ENCODE results near the gene SPTBN5.

Gene SPTBN5

GRCh38 chr15:41900526-41901380 is 6.9 kb upstream of the SPTBN5 start:
- H3K36me3 ChIP-seq (ENCODE audit: control insufficient read depth, insufficient read depth, low read length) = peaks cover 23% of the 10 kb centered on the region
- H3K27ac ChIP-seq (ENCODE audit: low read depth, low read length) = no peak overlapping the region

GRCh38 chr15:41899854-41900442 is 6.1 kb upstream of the SPTBN5 start:
- H3K27ac ChIP-seq (ENCODE audit: low read depth, low read length) = no peak overlapping the region
- H3K36me3 ChIP-seq (ENCODE audit: control insufficient read depth, insufficient read depth, low read length) = peaks cover 23% of the 10 kb centered on the region
- no peaks in the 10 kb centered on the region for H3K9me3 ChIP-seq (ENCODE audit: control insufficient read depth, insufficient read depth, low read length)
- no peak overlapping the region for H3K4me3 ChIP-seq (ENCODE audit: low read depth, low read length)
- no peak overlapping the region for H3K9ac ChIP-seq (ENCODE audit: low read depth, low read length)
- H3K27me3 ChIP-seq (ENCODE audit: control insufficient read depth, insufficient read depth, low read length) = no peaks in the 10 kb centered on the region
- no peaks in the 10 kb centered on the region; the same call in 1 of the 2 replicates for H3K4me1 ChIP-seq (ENCODE audit: control insufficient read depth, insufficient read depth, low read length)

More at GRCh38 chr15:41900526-41901380, 6.9 kb upstream of the SPTBN5 start:
- Histone ChIP-seq H3K9me3 (ENCODE audit: control insufficient read depth, insufficient read depth, low read length) (no peaks in the 10 kb centered on the region), H3K27me3 (ENCODE audit: control insufficient read depth, insufficient read depth, low read length) (no peaks in the 10 kb centered on the region), H3K4me1 (ENCODE audit: control insufficient read depth, insufficient read depth, low read length) (no peaks in the 10 kb centered on the region; the same call in 1 of the 2 replicates), H3K4me3 (ENCODE audit: low read depth, low read length) (no peak overlapping the region), H3K9ac (ENCODE audit: low read depth, low read length) (no peak overlapping the region)

GRCh38 chr15:41897363-41897799 is 3.5 kb upstream of the SPTBN5 start:
- H3K4me1 ChIP-seq (ENCODE audit: control insufficient read depth, insufficient read depth, low read length) = no peaks in the 10 kb centered on the region
- no peak overlapping the region for H3K4me3 ChIP-seq (ENCODE audit: low read depth, low read length)
- H3K36me3 ChIP-seq (ENCODE audit: control insufficient read depth, insufficient read depth, low read length) = peaks cover 20% of the 10 kb centered on the region
- H3K27me3 ChIP-seq (ENCODE audit: control insufficient read depth, insufficient read depth, low read length) = no peaks in the 10 kb centered on the region
- H3K9me3 ChIP-seq (ENCODE audit: control insufficient read depth, insufficient read depth, low read length) = no peaks in the 10 kb centered on the region
- H3K27ac ChIP-seq (ENCODE audit: low read depth, low read length) = no peak overlapping the region
- no peak overlapping the region for H3K9ac ChIP-seq (ENCODE audit: low read depth, low read length)

GRCh38 chr15:41896566-41896965 is 2.7 kb upstream of the SPTBN5 start:
- no peak overlapping the region for H3K9ac ChIP-seq (ENCODE audit: low read depth, low read length)
- H3K9me3 ChIP-seq (ENCODE audit: control insufficient read depth, insufficient read depth, low read length) = no peaks in the 10 kb centered on the region
- no peak overlapping the region for H3K4me3 ChIP-seq (ENCODE audit: low read depth, low read length)
- no peaks in the 10 kb centered on the region for H3K4me1 ChIP-seq (ENCODE audit: control insufficient read depth, insufficient read depth, low read length)
- no peak overlapping the region for H3K27ac ChIP-seq (ENCODE audit: low read depth, low read length)
- H3K36me3 ChIP-seq (ENCODE audit: control insufficient read depth, insufficient read depth, low read length) = peaks cover 20% of the 10 kb centered on the region
- no peaks in the 10 kb centered on the region for H3K27me3 ChIP-seq (ENCODE audit: control insufficient read depth, insufficient read depth, low read length)

GRCh38 chr15:41895957-41896356 is 2.1 kb upstream of the SPTBN5 start:
- no peaks in the 10 kb centered on the region for H3K4me1 ChIP-seq (ENCODE audit: control insufficient read depth, insufficient read depth, low read length)
- H3K27me3 ChIP-seq (ENCODE audit: control insufficient read depth, insufficient read depth, low read length) = no peaks in the 10 kb centered on the region
- peaks cover 18% of the 10 kb centered on the region for H3K36me3 ChIP-seq (ENCODE audit: control insufficient read depth, insufficient read depth, low read length)
- no peak overlapping the region for H3K4me3 ChIP-seq (ENCODE audit: low read depth, low read length)
- no peaks in the 10 kb centered on the region for H3K9me3 ChIP-seq (ENCODE audit: control insufficient read depth, insufficient read depth, low read length)
- H3K27ac ChIP-seq (ENCODE audit: low read depth, low read length) = no peak overlapping the region
- no peak overlapping the region for H3K9ac ChIP-seq (ENCODE audit: low read depth, low read length)

- H3K9ac ChIP-seq (ENCODE audit: low read depth, low read length) = no peak overlapping the region
- no peak overlapping the region for H3K4me3 ChIP-seq (ENCODE audit: low read depth, low read length)
- no peaks in the 10 kb centered on the region for H3K9me3 ChIP-seq (ENCODE audit: control insufficient read depth, insufficient read depth, low read length)
- H3K36me3 ChIP-seq (ENCODE audit: control insufficient read depth, insufficient read depth, low read length) = peaks cover 13% of the 10 kb centered on the region
- no peaks in the 10 kb centered on the region for H3K27me3 ChIP-seq (ENCODE audit: control insufficient read depth, insufficient read depth, low read length)
- no peak overlapping the region for H3K27ac ChIP-seq (ENCODE audit: low read depth, low read length)
- H3K4me1 ChIP-seq (ENCODE audit: control insufficient read depth, insufficient read depth, low read length) = no peaks in the 10 kb centered on the region
These were observed 1.6 kb upstream of the SPTBN5 start for GRCh38 chr15:41895491-41895890.

- Histone ChIP-seq H3K4me1 (ENCODE audit: control insufficient read depth, insufficient read depth, low read length) (no peaks in the 10 kb centered on the region), H3K9ac (ENCODE audit: low read depth, low read length) (no peak overlapping the region), H3K27ac (ENCODE audit: low read depth, low read length) (no peak overlapping the region), H3K9me3 (ENCODE audit: control insufficient read depth, insufficient read depth, low read length) (no peaks in the 10 kb centered on the region), H3K36me3 (ENCODE audit: control insufficient read depth, insufficient read depth, low read length) (peaks cover 13% of the 10 kb centered on the region), H3K27me3 (ENCODE audit: control insufficient read depth, insufficient read depth, low read length) (no peaks in the 10 kb centered on the region), H3K4me3 (ENCODE audit: low read depth, low read length) (no peak overlapping the region)
These were observed 1.1 kb upstream of the SPTBN5 start for GRCh38 chr15:41894791-41895463.

- H3K27me3 ChIP-seq (ENCODE audit: control insufficient read depth, insufficient read depth, low read length) = no peaks in the 10 kb centered on the region
- no peaks in the 10 kb centered on the region for H3K9me3 ChIP-seq (ENCODE audit: control insufficient read depth, insufficient read depth, low read length)
- H3K9ac ChIP-seq (ENCODE audit: low read depth, low read length) = no peak overlapping the region
- peaks cover 7% of the 10 kb centered on the region for H3K36me3 ChIP-seq (ENCODE audit: control insufficient read depth, insufficient read depth, low read length)
- H3K4me1 ChIP-seq (ENCODE audit: control insufficient read depth, insufficient read depth, low read length) = no peaks in the 10 kb centered on the region
- H3K4me3 ChIP-seq (ENCODE audit: low read depth, low read length) = no peak overlapping the region
- no peak overlapping the region for H3K27ac ChIP-seq (ENCODE audit: low read depth, low read length)
These were observed 468 bp upstream of the SPTBN5 start for GRCh38 chr15:41894251-41894790.

GRCh38 chr15:41892621-41893421 is 1.0 kb downstream of the SPTBN5 start:
- Histone ChIP-seq H3K9me3 (ENCODE audit: control insufficient read depth, insufficient read depth, low read length) (no peaks in the 10 kb centered on the region), H3K4me1 (ENCODE audit: control insufficient read depth, insufficient read depth, low read length) (no peaks in the 10 kb centered on the region), H3K4me3 (ENCODE audit: low read depth, low read length) (no peak overlapping the region), H3K36me3 (ENCODE audit: control insufficient read depth, insufficient read depth, low read length) (no peaks in the 10 kb centered on the region), H3K27me3 (ENCODE audit: control insufficient read depth, insufficient read depth, low read length) (no peaks in the 10 kb centered on the region), H3K27ac (ENCODE audit: low read depth, low read length) (no peak overlapping the region), H3K9ac (ENCODE audit: low read depth, low read length) (no peak overlapping the region)

- Histone ChIP-seq H3K9me3 (ENCODE audit: control insufficient read depth, insufficient read depth, low read length) (no peaks in the 10 kb centered on the region), H3K4me3 (ENCODE audit: low read depth, low read length) (no peak overlapping the region), H3K9ac (ENCODE audit: low read depth, low read length) (no peak overlapping the region), H3K27me3 (ENCODE audit: control insufficient read depth, insufficient read depth, low read length) (no peaks in the 10 kb centered on the region), H3K4me1 (ENCODE audit: control insufficient read depth, insufficient read depth, low read length) (no peaks in the 10 kb centered on the region), H3K27ac (ENCODE audit: low read depth, low read length) (no peak overlapping the region), H3K36me3 (ENCODE audit: control insufficient read depth, insufficient read depth, low read length) (no peaks in the 10 kb centered on the region)
These were observed 1.9 kb downstream of the SPTBN5 start for GRCh38 chr15:41891946-41892345.

Measured in HUES48 (cell line).